ENCODE measurements around the gene LDLRAD4. TPM values are rescaled to one million over a fixed set of nuclear protein-coding genes. Genes with fewer than 3 reads are reported as not detected.

The LDLRAD4 gene
- total and polyA plus RNA-seq, 2 experiments from 2014 or later, result 0.73 to 1.9 TPM

DNA sequence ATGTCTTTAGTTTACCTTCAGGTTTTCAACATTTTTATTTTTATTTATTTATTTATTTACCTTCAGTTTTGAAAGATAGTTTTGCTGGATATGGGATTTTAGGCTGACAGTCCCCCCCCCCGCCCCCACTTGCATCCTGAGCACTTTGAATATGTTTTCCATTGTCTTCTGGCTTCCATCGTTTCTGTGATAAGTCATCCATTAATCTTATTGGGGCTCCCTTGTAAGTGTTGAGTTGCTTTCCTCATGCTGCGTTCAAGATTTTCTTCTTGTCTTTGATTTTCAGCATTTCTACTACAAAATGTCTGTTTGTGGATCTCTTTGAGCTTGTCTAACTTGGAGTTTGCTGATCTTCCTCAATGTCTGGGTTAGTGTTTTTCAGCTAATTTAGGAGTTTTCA lies 19.4 kb upstream of the LDLRAD4 start:
- Mint-ChIP-seq H3K36me3 (ENCODE audit: low read depth) (peaks cover 16% of the 10 kb centered on the region), H3K27ac (no peak overlapping the region), H3K9me3 (peaks cover 38% of the 10 kb centered on the region), H3K4me1 (no peaks in the 10 kb centered on the region), H3K27me3 (ENCODE audit: insufficient read depth, low read depth, poor library complexity) (peaks cover 10% of the 10 kb centered on the region), H3K4me3 (no peak overlapping the region)
- peaks cover 6% of the 10 kb centered on the region for H3K36me3 ChIP-seq (ENCODE audit: insufficient read depth)
- H3K79me2 ChIP-seq (replicated peaks; ENCODE audit: insufficient read depth), result no peaks in the 10 kb centered on the region
- no peak overlapping the region for H3K27ac ChIP-seq (ENCODE audit: low read depth)
- H3K4me3 ChIP-seq, result no peak overlapping the region
- no peak for TF ChIP-seq ZNF114 (CRISPR knock-in tag; IDR thresholded peaks at IDR 0.05)
- TF ChIP-seq NANOG (IDR thresholded peaks at IDR 0.05; ENCODE audit: borderline replicate concordance), result no peak
- TF ChIP-seq POLR2AphosphoS5 (IDR thresholded peaks at IDR 0.05; ENCODE audit: low read depth), result no peak
- no peak for TF ChIP-seq STAT1 (IDR thresholded peaks at IDR 0.05; ENCODE audit: unreplicated experiment)
- TF ChIP-seq EZH2phosphoT487 (IDR thresholded peaks at IDR 0.05; ENCODE audit: unreplicated experiment), result no peak
- TF ChIP-seq CREB1 (CRISPR knock-in tag; IDR thresholded peaks at IDR 0.05; ENCODE audit: low read depth), result no peak
- TF ChIP-seq, protein P1, sequence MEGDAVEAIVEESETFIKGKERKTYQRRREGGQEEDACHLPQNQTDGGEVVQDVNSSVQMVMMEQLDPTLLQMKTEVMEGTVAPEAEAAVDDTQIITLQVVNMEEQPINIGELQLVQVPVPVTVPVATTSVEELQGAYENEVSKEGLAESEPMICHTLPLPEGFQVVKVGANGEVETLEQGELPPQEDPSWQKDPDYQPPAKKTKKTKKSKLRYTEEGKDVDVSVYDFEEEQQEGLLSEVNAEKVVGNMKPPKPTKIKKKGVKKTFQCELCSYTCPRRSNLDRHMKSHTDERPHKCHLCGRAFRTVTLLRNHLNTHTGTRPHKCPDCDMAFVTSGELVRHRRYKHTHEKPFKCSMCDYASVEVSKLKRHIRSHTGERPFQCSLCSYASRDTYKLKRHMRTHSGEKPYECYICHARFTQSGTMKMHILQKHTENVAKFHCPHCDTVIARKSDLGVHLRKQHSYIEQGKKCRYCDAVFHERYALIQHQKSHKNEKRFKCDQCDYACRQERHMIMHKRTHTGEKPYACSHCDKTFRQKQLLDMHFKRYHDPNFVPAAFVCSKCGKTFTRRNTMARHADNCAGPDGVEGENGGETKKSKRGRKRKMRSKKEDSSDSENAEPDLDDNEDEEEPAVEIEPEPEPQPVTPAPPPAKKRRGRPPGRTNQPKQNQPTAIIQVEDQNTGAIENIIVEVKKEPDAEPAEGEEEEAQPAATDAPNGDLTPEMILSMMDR (conservative IDR thresholded peaks at IDR 0.05; ENCODE audit: low read depth in 2 of 2), result no peak
- TF ChIP-seq, protein P2, sequence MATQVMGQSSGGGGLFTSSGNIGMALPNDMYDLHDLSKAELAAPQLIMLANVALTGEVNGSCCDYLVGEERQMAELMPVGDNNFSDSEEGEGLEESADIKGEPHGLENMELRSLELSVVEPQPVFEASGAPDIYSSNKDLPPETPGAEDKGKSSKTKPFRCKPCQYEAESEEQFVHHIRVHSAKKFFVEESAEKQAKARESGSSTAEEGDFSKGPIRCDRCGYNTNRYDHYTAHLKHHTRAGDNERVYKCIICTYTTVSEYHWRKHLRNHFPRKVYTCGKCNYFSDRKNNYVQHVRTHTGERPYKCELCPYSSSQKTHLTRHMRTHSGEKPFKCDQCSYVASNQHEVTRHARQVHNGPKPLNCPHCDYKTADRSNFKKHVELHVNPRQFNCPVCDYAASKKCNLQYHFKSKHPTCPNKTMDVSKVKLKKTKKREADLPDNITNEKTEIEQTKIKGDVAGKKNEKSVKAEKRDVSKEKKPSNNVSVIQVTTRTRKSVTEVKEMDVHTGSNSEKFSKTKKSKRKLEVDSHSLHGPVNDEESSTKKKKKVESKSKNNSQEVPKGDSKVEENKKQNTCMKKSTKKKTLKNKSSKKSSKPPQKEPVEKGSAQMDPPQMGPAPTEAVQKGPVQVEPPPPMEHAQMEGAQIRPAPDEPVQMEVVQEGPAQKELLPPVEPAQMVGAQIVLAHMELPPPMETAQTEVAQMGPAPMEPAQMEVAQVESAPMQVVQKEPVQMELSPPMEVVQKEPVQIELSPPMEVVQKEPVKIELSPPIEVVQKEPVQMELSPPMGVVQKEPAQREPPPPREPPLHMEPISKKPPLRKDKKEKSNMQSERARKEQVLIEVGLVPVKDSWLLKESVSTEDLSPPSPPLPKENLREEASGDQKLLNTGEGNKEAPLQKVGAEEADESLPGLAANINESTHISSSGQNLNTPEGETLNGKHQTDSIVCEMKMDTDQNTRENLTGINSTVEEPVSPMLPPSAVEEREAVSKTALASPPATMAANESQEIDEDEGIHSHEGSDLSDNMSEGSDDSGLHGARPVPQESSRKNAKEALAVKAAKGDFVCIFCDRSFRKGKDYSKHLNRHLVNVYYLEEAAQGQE (IDR thresholded peaks at IDR 0.05; ENCODE audit: unreplicated experiment), result no peak
- TF ChIP-seq, protein P3, sequence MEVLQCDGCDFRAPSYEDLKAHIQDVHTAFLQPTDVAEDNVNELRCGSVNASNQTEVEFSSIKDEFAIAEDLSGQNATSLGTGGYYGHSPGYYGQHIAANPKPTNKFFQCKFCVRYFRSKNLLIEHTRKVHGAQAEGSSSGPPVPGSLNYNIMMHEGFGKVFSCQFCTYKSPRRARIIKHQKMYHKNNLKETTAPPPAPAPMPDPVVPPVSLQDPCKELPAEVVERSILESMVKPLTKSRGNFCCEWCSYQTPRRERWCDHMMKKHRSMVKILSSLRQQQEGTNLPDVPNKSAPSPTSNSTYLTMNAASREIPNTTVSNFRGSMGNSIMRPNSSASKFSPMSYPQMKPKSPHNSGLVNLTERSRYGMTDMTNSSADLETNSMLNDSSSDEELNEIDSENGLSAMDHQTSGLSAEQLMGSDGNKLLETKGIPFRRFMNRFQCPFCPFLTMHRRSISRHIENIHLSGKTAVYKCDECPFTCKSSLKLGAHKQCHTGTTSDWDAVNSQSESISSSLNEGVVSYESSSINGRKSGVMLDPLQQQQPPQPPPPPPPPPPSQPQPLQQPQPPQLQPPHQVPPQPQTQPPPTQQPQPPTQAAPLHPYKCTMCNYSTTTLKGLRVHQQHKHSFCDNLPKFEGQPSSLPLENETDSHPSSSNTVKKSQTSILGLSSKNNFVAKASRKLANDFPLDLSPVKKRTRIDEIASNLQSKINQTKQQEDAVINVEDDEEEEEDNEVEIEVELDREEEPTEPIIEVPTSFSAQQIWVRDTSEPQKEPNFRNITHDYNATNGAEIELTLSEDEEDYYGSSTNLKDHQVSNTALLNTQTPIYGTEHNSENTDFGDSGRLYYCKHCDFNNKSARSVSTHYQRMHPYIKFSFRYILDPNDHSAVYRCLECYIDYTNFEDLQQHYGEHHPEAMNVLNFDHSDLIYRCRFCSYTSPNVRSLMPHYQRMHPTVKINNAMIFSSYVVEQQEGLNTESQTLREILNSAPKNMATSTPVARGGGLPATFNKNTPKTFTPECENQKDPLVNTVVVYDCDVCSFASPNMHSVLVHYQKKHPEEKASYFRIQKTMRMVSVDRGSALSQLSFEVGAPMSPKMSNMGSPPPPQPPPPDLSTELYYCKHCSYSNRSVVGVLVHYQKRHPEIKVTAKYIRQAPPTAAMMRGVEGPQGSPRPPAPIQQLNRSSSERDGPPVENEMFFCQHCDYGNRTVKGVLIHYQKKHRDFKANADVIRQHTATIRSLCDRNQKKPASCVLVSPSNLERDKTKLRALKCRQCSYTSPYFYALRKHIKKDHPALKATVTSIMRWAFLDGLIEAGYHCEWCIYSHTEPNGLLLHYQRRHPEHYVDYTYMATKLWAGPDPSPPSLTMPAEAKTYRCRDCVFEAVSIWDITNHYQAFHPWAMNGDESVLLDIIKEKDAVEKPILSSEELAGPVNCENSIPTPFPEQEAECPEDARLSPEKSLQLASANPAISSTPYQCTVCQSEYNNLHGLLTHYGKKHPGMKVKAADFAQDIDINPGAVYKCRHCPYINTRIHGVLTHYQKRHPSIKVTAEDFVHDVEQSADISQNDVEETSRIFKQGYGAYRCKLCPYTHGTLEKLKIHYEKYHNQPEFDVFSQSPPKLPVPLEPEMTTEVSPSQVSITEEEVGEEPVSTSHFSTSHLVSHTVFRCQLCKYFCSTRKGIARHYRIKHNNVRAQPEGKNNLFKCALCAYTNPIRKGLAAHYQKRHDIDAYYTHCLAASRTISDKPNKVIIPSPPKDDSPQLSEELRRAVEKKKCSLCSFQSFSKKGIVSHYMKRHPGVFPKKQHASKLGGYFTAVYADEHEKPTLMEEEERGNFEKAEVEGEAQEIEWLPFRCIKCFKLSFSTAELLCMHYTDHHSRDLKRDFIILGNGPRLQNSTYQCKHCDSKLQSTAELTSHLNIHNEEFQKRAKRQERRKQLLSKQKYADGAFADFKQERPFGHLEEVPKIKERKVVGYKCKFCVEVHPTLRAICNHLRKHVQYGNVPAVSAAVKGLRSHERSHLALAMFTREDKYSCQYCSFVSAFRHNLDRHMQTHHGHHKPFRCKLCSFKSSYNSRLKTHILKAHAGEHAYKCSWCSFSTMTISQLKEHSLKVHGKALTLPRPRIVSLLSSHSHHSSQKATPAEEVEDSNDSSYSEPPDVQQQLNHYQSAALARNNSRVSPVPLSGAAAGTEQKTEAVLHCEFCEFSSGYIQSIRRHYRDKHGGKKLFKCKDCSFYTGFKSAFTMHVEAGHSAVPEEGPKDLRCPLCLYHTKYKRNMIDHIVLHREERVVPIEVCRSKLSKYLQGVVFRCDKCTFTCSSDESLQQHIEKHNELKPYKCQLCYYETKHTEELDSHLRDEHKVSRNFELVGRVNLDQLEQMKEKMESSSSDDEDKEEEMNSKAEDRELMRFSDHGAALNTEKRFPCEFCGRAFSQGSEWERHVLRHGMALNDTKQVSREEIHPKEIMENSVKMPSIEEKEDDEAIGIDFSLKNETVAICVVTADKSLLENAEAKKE (CRISPR knock-in tag; IDR thresholded peaks at IDR 0.05), result no peak
- TF ChIP-seq EZH2 (IDR thresholded peaks at IDR 0.05; ENCODE audit: low read depth, unreplicated experiment), result no peak
- no peak for TF ChIP-seq ZNF331 (CRISPR knock-in tag; IDR thresholded peaks at IDR 0.05; ENCODE audit: low read depth)
- H3K9me2 ChIP-seq (ENCODE audit: insufficient read depth), result no peaks in the 10 kb centered on the region
- no peak for ATAC-seq
- H4K20me1 ChIP-seq (replicated peaks; ENCODE audit: insufficient read depth), result no peaks in the 10 kb centered on the region
- H3K27me3 ChIP-seq (ENCODE audit: insufficient read depth), result no peaks in the 10 kb centered on the region
- H3F3A ChIP-seq (replicated peaks; ENCODE audit: low read depth), result no peaks in the 10 kb centered on the region
- no peaks in the 10 kb centered on the region for H3K4me1 ChIP-seq (ENCODE audit: insufficient read depth)
- no peak overlapping the region for H2AFZ ChIP-seq
- no peak overlapping the region for H3K4me2 ChIP-seq
- DNase-seq (ENCODE audit: low spot score), result no peak

Data from GM23338 (cell line).